H1 (cell line): ENCODE data around the gene ERP44. TPM values are rescaled to one million over a fixed set of nuclear protein-coding genes. Genes with fewer than 3 reads are reported as not detected.

Experiments used
- CTCF ChIA-PET: fragments of 300-600 bp; sonication (Branson Sonifier 250); formaldehyde crosslinking; loops from one replicate; lab custom pipeline; 2021; ENCODE audit not compliant: partially characterized antibody; lab: Charles Lee
- POLR2A ChIA-PET: fragments of 300-600 bp; sonication (Branson Sonifier 250); formaldehyde crosslinking; loops from one replicate; lab custom pipeline; 2021; ENCODE audit warnings: inconsistent platforms; ENCODE audit not compliant: partially characterized antibody; lab: Charles Lee
- DNase-seq, 2 experiments: peaks; one replicate each; pipeline versions ENCODE4 v3.0.0 to v3.0.0-alpha.2; 2010 to 2022; ENCODE audit warnings: low spot score in 2 of 2, low read depth in 1 of 2, mixed read lengths in 1 of 2
- FAIRE-seq: peaks from 2 replicates; lab custom pipeline; 2011; peaks lifted over from hg19 to GRCh38; lab: Jason Lieb, UNC
- H2AFZ ChIP-seq: 2 replicates; pipeline ENCODE4 v1.8.1; 2012; ENCODE audit warnings: low read length, inconsistent platforms
- H2AK5ac ChIP-seq: 2 replicates; pipeline ENCODE4 v1.6.1; 2013; ENCODE audit warnings: low read depth, low read length
- H2BK120ac ChIP-seq: replicated peaks from 2 replicates; pipeline ENCODE3; 2013; ENCODE audit warnings: low read depth, low read length, inconsistent platforms
- H2BK12ac ChIP-seq: 2 replicates; pipeline ENCODE4 v1.6.1; 2013; ENCODE audit warnings: low read depth, low read length
- H2BK15ac ChIP-seq: 2 replicates; pipeline ENCODE4 v1.6.1; 2013; ENCODE audit warnings: low read length
- H2BK20ac ChIP-seq: 2 replicates; pipeline ENCODE4 v1.6.1; 2013; ENCODE audit warnings: low read length
- H2BK5ac ChIP-seq: 2 replicates; pipeline ENCODE4 v1.6.1; 2013; ENCODE audit warnings: low read depth, low read length
- H3K14ac ChIP-seq: 2 replicates; pipeline ENCODE4 v1.6.1; 2013; ENCODE audit warnings: inconsistent platforms; ENCODE audit not compliant: insufficient read length
- H3K18ac ChIP-seq: 2 replicates; pipeline ENCODE4 v1.6.1; 2013; ENCODE audit warnings: low read length; ENCODE audit errors: extremely low read depth
- H3K23ac ChIP-seq: 2 replicates; pipeline ENCODE4 v1.6.1; 2013; ENCODE audit warnings: inconsistent platforms; ENCODE audit not compliant: insufficient read length
- H3K23me2 ChIP-seq: 2 replicates; pipeline ENCODE4 v1.6.1; 2013; ENCODE audit warnings: low read depth, low read length
- H3K27ac ChIP-seq: 2 replicates; pipeline ENCODE4 v1.6.1; 2011; ENCODE audit warnings: low read depth, low read length, inconsistent platforms
- H3K27me3 ChIP-seq, 4 experiments: replicated peaks in 1 of 4; 1 replicate in 1 of 4; 2 replicates in 3 of 4; pipeline versions ENCODE4 v1.6.1 to v1.8.1; 2011 to 2013; ENCODE audit warnings: low read length in 3 of 4, mild to moderate bottlenecking in 3 of 4, inconsistent platforms in 2 of 4, mixed read lengths in 2 of 4, moderate library complexity in 1 of 4; ENCODE audit not compliant: control insufficient read depth in 3 of 4, insufficient read depth in 3 of 4; ENCODE audit errors: extremely low read depth in 1 of 4
- H3K36me3 ChIP-seq, 4 experiments: 2 replicates each; pipeline versions ENCODE4 v1.6.1 to v1.8.1; 2011 to 2013; ENCODE audit warnings: mild to moderate bottlenecking in 4 of 4, low read length in 3 of 4, moderate library complexity in 2 of 4, control low read depth in 1 of 4, inconsistent platforms in 1 of 4; ENCODE audit not compliant: insufficient read depth in 4 of 4, control insufficient read depth in 2 of 4
- H3K4ac ChIP-seq: replicated peaks from 2 replicates; pipeline ENCODE3; 2013; ENCODE audit warnings: low read length, low read depth, mixed read lengths, inconsistent platforms; ENCODE audit not compliant: insufficient read length
- H3K4me1 ChIP-seq, 4 experiments: replicated peaks in 1 of 4; 1 replicate in 1 of 4; 2 replicates in 3 of 4; pipeline versions ENCODE4 v1.6.1 to v1.8.1; 2011 to 2013; ENCODE audit warnings: low read length in 3 of 4, inconsistent platforms in 2 of 4, mixed read lengths in 1 of 4; ENCODE audit not compliant: insufficient read depth in 4 of 4, control insufficient read depth in 3 of 4
- H3K4me2 ChIP-seq, 2 experiments: 2 replicates each; pipeline versions ENCODE4 v1.6.1 to v1.8.1; 2011 to 2013; ENCODE audit warnings: low read depth in 2 of 2, low read length in 2 of 2, control low read depth in 1 of 2, inconsistent platforms in 1 of 2, mild to moderate bottlenecking in 1 of 2; ENCODE audit not compliant: insufficient read depth in 1 of 2
- H3K4me3 ChIP-seq, 4 experiments: fragments of 200-600, 300-600 bp in 1 of 4; sonication (generic), shearing (Covaris generic), sonication (Bioruptor Twin) in 1 of 4; 2 replicates each; pipeline versions ENCODE4 v1.5.1 to v1.8.1; 2011 to 2016; ENCODE audit warnings: low read length in 4 of 4, low read depth in 3 of 4, control low read depth in 2 of 4, inconsistent platforms in 2 of 4, mild to moderate bottlenecking in 2 of 4, mixed read lengths in 1 of 4, moderate library complexity in 1 of 4; ENCODE audit not compliant: insufficient read depth in 2 of 4; ENCODE audit errors: extremely low read depth in 1 of 4
- H3K56ac ChIP-seq: replicated peaks from 2 replicates; pipeline ENCODE3; 2013; ENCODE audit warnings: low read depth, mild to moderate bottlenecking, mixed read lengths, low read length, inconsistent platforms; ENCODE audit not compliant: insufficient read length
- H3K79me1 ChIP-seq: 2 replicates; pipeline ENCODE4 v1.6.1; 2013; ENCODE audit warnings: low read depth, low read length, control low read depth
- H3K79me2 ChIP-seq, 2 experiments: 2 replicates each; pipeline versions ENCODE4 v1.6.1 to v1.8.1; 2012 to 2013; ENCODE audit warnings: low read length in 2 of 2, mild to moderate bottlenecking in 2 of 2, inconsistent platforms in 1 of 2; ENCODE audit not compliant: insufficient read depth in 2 of 2, control insufficient read depth in 1 of 2
- H3K9ac ChIP-seq, 4 experiments: replicated peaks in 1 of 4; 1 replicate in 1 of 4; 2 replicates in 3 of 4; pipeline versions ENCODE4 v1.6.1 to v1.8.1; 2011 to 2013; ENCODE audit warnings: low read depth in 3 of 4, low read length in 3 of 4, control low read depth in 2 of 4, mild to moderate bottlenecking in 2 of 4, moderate library complexity in 2 of 4, inconsistent platforms in 1 of 4; ENCODE audit errors: extremely low read depth in 1 of 4
- H3K9me3 ChIP-seq, 2 experiments: 2 replicates each; pipeline versions ENCODE4 v1.6.1 to v1.8.1; 2012 to 2013; ENCODE audit warnings: mild to moderate bottlenecking in 2 of 2, moderate library complexity in 2 of 2, control low read depth in 1 of 2, inconsistent platforms in 1 of 2, low read depth in 1 of 2, low read length in 1 of 2, mixed read lengths in 1 of 2; ENCODE audit not compliant: insufficient read depth in 2 of 2
- H4K20me1 ChIP-seq, 2 experiments: replicated peaks in 1 of 2; 2 replicates each; pipeline versions ENCODE3 to v1.8.1; 2011 to 2013; ENCODE audit warnings: inconsistent platforms in 2 of 2, low read length in 2 of 2, mild to moderate bottlenecking in 1 of 2; ENCODE audit not compliant: insufficient read depth in 2 of 2, control insufficient read depth in 1 of 2
- H4K5ac ChIP-seq: 2 replicates; pipeline ENCODE4 v1.6.1; 2013; ENCODE audit warnings: low read length, low read depth, mixed read lengths, inconsistent platforms; ENCODE audit not compliant: insufficient read length
- H4K8ac ChIP-seq: 2 replicates; pipeline ENCODE4 v1.8.0; 2013; ENCODE audit warnings: mild to moderate bottlenecking, moderate library complexity, low read length, inconsistent platforms; ENCODE audit not compliant: insufficient read depth; ENCODE audit errors: extremely low read depth
- H4K91ac ChIP-seq: replicated peaks from 2 replicates; pipeline ENCODE3; 2013; ENCODE audit warnings: low read length, mixed read lengths, inconsistent platforms; ENCODE audit not compliant: insufficient read length
- BCL11A ChIP-seq, 2 experiments: IDR thresholded peaks; one replicate each; pipeline ENCODE4 v1.6.1; 2011; ENCODE audit warnings: low read depth in 2 of 2, low read length in 2 of 2, mild to moderate bottlenecking in 2 of 2
- CHD1 ChIP-seq: IDR thresholded peaks from 2 replicates; pipeline ENCODE4 v1.6.1; 2012; ENCODE audit warnings: low read depth, low read length, improper control_type of control experiment
- SIN3A ChIP-seq, 2 experiments: IDR thresholded peaks in 1 of 2; conservative IDR thresholded peaks in 1 of 2; 2 replicates each; pipeline ENCODE4 v1.6.1; 2011 to 2012; ENCODE audit warnings: low read length in 2 of 2, improper control_type of control experiment in 1 of 2, low read depth in 1 of 2, mild to moderate bottlenecking in 1 of 2
- polyA plus RNA-seq, 7 experiments: library from polyadenylated mRNA; depleted of rRNA in 3 of 7; stranded (reverse) in 5 of 7; unstranded in 2 of 7; fragments of >200 nt in 5 of 7; fragments of 200-250 nt in 2 of 7; gene quantifications; 1 replicate in 5 of 7; 2 replicates in 1 of 7; 4 replicates in 1 of 7; pipeline versions ENCODE4 v1.2.1 to v1.2.3, GENCODE V29; 2011 to 2013; ENCODE audit warnings: missing spikeins in 2 of 7, mixed read lengths in 2 of 7
- total RNA-seq: library from RNA; stranded (reverse); fragmentation: NEBNext Ultra II Directional; extraction: Animal tissue kit (Norgen Biotek cat#: 25700); gene quantifications from 2 replicates; pipeline ENCODE4 v1.2.1, GENCODE V29; 2021

ERP44 gene
- total and polyA plus RNA-seq, 2 of the 8 experiments (the other 6 are each of a cell fraction or from before 2014, with no cell fraction given) = 5.7 to 15.6 TPM

DNA sequence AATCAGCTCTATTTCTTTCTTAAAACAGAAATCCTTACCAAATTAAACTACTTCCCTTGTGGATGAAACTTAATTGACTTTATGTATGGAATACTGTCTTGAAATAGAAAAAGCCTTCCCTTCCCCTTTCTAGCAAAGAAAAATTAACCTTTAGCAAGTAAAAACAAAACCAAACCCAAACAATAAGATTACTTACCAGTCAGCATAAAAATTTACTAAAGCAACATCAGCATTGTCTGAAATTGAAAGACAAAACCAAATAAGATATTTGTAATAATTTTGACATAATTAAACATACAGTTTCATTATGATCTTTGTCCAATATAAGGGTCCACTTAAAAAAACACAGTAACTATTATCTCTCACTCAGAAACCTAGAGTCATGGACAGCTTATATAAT lies 41.2 kb downstream of the ERP44 start:
- Histone ChIP-seq H2BK5ac (no peak overlapping the region), H3K79me1 (no peaks in the 10 kb centered on the region), H2BK120ac (no peak overlapping the region), H3K4me1 (no peaks in the 10 kb centered on the region), H3K4me3 (no peak overlapping the region), H3K56ac (no peak overlapping the region), H3K27ac (no peak overlapping the region), H4K8ac (no peak overlapping the region), H3K4me2 (no peak overlapping the region), H2AK5ac (no peak overlapping the region), H4K20me1 (peaks cover 0 to 1% of the 10 kb centered on the region in 2 experiments), H4K5ac (no peak overlapping the region), H4K91ac (no peak overlapping the region), H2BK20ac (no peak overlapping the region), H3K18ac (no peak overlapping the region), H2BK15ac (no peak overlapping the region), H3K79me2 (peaks cover 0 to 4% of the 10 kb centered on the region in 2 experiments; a peak in 1 of 4 replicates), H3K4ac (no peak overlapping the region), H3K14ac (no peak overlapping the region), H2AFZ (no peak overlapping the region), H3K23ac (no peak overlapping the region), H3K27me3 (no peaks in the 10 kb centered on the region), H3K9ac (no peak overlapping the region), H3K9me3 (no peaks in the 10 kb centered on the region), H3K36me3 (no peaks in the 10 kb centered on the region), H3K23me2 (no peaks in the 10 kb centered on the region), H2BK12ac (no peak overlapping the region)
- TF ChIP-seq SIN3A (conservative IDR thresholded peaks at IDR 0.05 in 1 of 2, IDR thresholded peaks at IDR 0.05 in 1 of 2; ENCODE audit: low read depth in 1 of 2, low read length in 2 of 2) = no peak
- TF ChIP-seq BCL11A (IDR thresholded peaks at IDR 0.05; ENCODE audit: low read depth in 2 of 2, low read length in 2 of 2) = no peak
- TF ChIP-seq CHD1 = no peak
- DNase-seq (no peak), FAIRE-seq (no peak)
- CTCF ChIA-PET = no interaction called here
- POLR2A ChIA-PET = no interaction called here
